ENCODE results near the gene GSG1L. TPM values are rescaled to one million over a fixed set of nuclear protein-coding genes. Genes with fewer than 3 reads are reported as not detected.

Gene GSG1L
- total RNA-seq, 4 donors from 2014 or later, result not detected

GRCh38 chr16:28035866-28036393 is 27.6 kb downstream of the GSG1L start:
- TF ChIP-seq, protein P1, sequence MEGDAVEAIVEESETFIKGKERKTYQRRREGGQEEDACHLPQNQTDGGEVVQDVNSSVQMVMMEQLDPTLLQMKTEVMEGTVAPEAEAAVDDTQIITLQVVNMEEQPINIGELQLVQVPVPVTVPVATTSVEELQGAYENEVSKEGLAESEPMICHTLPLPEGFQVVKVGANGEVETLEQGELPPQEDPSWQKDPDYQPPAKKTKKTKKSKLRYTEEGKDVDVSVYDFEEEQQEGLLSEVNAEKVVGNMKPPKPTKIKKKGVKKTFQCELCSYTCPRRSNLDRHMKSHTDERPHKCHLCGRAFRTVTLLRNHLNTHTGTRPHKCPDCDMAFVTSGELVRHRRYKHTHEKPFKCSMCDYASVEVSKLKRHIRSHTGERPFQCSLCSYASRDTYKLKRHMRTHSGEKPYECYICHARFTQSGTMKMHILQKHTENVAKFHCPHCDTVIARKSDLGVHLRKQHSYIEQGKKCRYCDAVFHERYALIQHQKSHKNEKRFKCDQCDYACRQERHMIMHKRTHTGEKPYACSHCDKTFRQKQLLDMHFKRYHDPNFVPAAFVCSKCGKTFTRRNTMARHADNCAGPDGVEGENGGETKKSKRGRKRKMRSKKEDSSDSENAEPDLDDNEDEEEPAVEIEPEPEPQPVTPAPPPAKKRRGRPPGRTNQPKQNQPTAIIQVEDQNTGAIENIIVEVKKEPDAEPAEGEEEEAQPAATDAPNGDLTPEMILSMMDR (IDR thresholded peaks at IDR 0.05; ENCODE audit: low read depth), result no peak

DNA sequence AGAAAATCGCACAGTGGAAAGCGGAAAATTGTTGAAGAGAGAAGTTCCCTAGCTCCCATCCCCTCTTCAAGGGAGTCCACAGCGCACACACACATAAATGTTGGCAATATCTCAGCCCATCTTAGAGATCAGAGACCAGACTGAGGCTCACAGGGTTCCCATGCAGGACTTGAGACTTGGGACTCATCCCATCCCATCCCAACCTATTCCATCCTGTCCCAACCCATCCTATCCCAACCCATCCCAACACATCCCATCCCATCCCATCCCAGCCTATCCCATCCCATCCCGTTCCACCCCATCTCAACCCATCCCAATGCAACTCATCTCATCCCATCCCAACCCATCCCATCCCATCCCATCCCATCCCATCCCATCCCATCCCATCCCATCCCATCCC is 29.6 kb downstream of the GSG1L start:
- TF ChIP-seq, protein P1 (IDR thresholded peaks at IDR 0.05; ENCODE audit: low read depth), result no peak

DNA sequence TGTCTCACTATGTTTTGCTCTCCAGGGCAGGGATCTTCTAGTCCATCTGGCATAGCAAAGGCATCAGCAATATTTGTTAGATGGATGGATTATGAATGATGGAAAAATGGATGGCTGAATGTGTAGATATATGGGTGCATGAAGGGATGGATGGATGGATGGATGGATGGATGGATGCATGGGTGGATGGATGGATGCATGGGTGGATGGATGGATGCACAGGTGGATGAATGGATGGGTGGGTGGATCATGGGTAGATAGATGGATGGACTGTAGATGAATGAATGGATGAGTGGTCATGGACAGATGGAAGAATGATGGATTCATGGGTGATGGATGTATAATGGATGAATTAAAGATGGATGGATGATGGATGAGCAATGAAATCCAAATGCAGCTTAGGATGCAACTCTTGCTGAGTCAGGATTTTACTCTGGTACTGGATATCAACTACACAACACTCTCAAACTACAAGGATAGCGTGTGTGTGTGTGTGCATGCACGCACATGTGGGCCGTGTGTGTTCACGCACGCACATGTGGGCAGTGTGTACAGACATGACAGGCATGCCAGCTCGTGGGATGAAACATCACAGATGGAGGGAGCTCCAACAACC is 34.0 kb downstream of the GSG1L start:
- TF ChIP-seq, protein P1 (IDR thresholded peaks at IDR 0.05; ENCODE audit: low read depth), result no peak

GRCh38 chr16:28027055-28027454 is 36.5 kb downstream of the GSG1L start:
- TF ChIP-seq, protein P1 (IDR thresholded peaks at IDR 0.05; ENCODE audit: low read depth), result no peak

GRCh38 chr16:28025631-28026030 is 37.9 kb downstream of the GSG1L start:
- TF ChIP-seq, protein P1 (IDR thresholded peaks at IDR 0.05; ENCODE audit: low read depth), result no peak

DNA sequence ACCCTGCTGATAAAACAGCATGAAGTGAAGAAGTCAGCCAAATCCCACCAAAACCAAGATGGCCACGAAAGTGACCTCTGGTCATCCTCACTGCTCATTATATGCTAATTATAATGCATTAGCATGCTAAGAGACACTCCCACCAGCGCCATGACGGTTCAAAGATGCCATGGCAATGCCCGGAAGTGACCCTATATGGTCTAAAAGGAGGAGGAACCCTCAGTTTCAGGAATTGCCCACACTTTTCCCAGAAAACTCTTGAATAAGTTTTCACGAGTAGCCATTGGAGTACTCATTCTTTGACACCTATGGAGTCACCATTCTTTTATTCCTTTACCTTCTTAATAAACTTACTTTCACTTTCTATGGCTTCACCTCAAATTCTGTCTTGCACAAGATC is 44.3 kb downstream of the GSG1L start:
- TF ChIP-seq, protein P1 (IDR thresholded peaks at IDR 0.05; ENCODE audit: low read depth), result no peak

DNA sequence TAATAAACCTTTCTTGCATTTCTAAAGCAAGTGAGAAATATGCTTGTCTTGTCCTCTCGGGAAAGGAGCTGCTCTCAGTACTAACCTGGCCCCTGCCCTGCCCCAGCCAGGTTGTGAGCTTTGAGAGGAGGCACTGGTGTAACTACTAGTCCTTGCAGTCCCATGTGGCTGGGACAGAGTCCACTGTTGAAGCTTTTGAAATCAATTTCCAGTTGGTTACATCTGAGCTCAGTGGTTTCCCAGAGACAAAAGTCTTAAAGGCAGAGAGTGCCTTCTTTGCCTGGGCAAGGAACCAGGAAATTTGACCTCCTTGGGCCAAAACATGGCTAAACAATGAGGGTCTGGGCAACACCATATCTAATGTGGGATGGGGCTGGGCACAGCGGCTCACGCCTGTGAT is 48.7 kb downstream of the GSG1L start:
- TF ChIP-seq, protein P1 (IDR thresholded peaks at IDR 0.05; ENCODE audit: low read depth), result no peak
